K562 (cell line): ENCODE results near the gene MCM3. TPM values are rescaled to one million over a fixed set of nuclear protein-coding genes. Genes with fewer than 3 reads are reported as not detected.

ENCODE experiments used
- ATAC-seq: fragments of 200-7000 bp; cut with Tn5 transposase; 3 replicates; pipeline ENCODE4 v1.9.1; 2020; ENCODE audit warnings: moderate library complexity
- BruUV-seq: library from RNA; stranded (reverse); fragments of 400-500 nt; replicated peaks from 2 replicates; lab custom pipeline; 2021; lab: Mats Ljungman, UMichigan
- CTCF ChIA-PET: fragments of 300-600 bp; formaldehyde crosslinking; extraction: SDS; loops from one replicate; lab custom pipeline; 2021; ENCODE audit warnings: low intra/inter-chr PET ratio; lab: Yijun Ruan, JAX
- POLR2A ChIA-PET: fragments of 300-600, 350-650 bp; sonication (Branson Sonifier 250); formaldehyde crosslinking; extraction: SDS; loops from one replicate; lab custom pipeline; 2021; ENCODE audit warnings: antibody characterized with exemption, inconsistent platforms; lab: Yijun Ruan, JAX
- DNase-seq, 4 experiments: peaks; one replicate each; pipeline versions ENCODE4 v3.0.0 to v3.0.0-alpha.2; 2011 to 2018; ENCODE audit warnings: low spot score in 3 of 4, mixed read lengths in 3 of 4; ENCODE audit errors: extremely low read depth in 1 of 4
- FAIRE-seq: peaks from 2 replicates; lab custom pipeline; 2011; peaks lifted over from hg19 to GRCh38; lab: Jason Lieb, UNC
- H2AFZ ChIP-seq: 2 replicates; pipeline ENCODE4 v1.6.0; 2011; ENCODE audit warnings: low read depth, low read length, control low read depth, inconsistent platforms
- H3K27ac ChIP-seq: fragments of 200-600 bp; 3 replicates; pipeline ENCODE4 v1.8.0; 2011; ENCODE audit warnings: low read depth, mild to moderate bottlenecking, control low read depth, inconsistent platforms, low read length, moderate library complexity, mixed read lengths; ENCODE audit errors: extremely low read depth
- H3K27me3 ChIP-seq, 2 experiments: fragments of 300-600 bp in 1 of 2; 2 replicates in 1 of 2; 3 replicates in 1 of 2; pipeline versions ENCODE4 v1.6.0 to v1.8.0; 2011; ENCODE audit warnings: inconsistent platforms in 2 of 2, low read length in 2 of 2, mild to moderate bottlenecking in 1 of 2, mixed read lengths in 1 of 2, moderate library complexity in 1 of 2; ENCODE audit not compliant: control insufficient read depth in 2 of 2, insufficient read depth in 2 of 2
- H3K36me3 ChIP-seq: fragments of 300-600 bp; 3 replicates; pipeline ENCODE4 v1.8.0; 2011; ENCODE audit warnings: mild to moderate bottlenecking, low read length, inconsistent platforms; ENCODE audit not compliant: control insufficient read depth, insufficient read depth
- H3K4me1 ChIP-seq, 2 experiments: fragments of 200-600 bp in 1 of 2; replicated peaks in 1 of 2; 2 replicates in 1 of 2; 3 replicates in 1 of 2; pipeline versions ENCODE4 v1.5.1 to v1.8.0; 2011; ENCODE audit warnings: inconsistent platforms in 2 of 2, low read length in 2 of 2, mild to moderate bottlenecking in 1 of 2, mixed read lengths in 1 of 2, moderate library complexity in 1 of 2; ENCODE audit not compliant: control insufficient read depth in 2 of 2, insufficient read depth in 2 of 2
- H3K4me2 ChIP-seq: 2 replicates; pipeline ENCODE4 v1.6.1; 2011; ENCODE audit warnings: low read length, control low read depth, inconsistent platforms, mixed read lengths; ENCODE audit not compliant: insufficient read depth
- H3K4me3 ChIP-seq: fragments of 200-600 bp; sonication (generic), shearing (Covaris generic); 2 replicates; pipeline ENCODE4 v1.5.1; 2016; ENCODE audit warnings: control low read depth, inconsistent platforms
- H3K79me2 ChIP-seq: fragments of 200-600 bp; 3 replicates; pipeline ENCODE4 v1.8.0; 2011; ENCODE audit warnings: low read length, inconsistent platforms; ENCODE audit not compliant: control insufficient read depth, insufficient read depth
- H3K9ac ChIP-seq, 2 experiments: 2 replicates each; pipeline versions ENCODE4 v1.6.0 to v1.6.1; 2011; ENCODE audit warnings: low read depth in 2 of 2, low read length in 2 of 2, control low read depth in 1 of 2, inconsistent platforms in 1 of 2, mild to moderate bottlenecking in 1 of 2, mixed read lengths in 1 of 2; ENCODE audit not compliant: insufficient read depth in 1 of 2
- H3K9me1 ChIP-seq: one replicate; pipeline ENCODE4 v1.6.0; 2011; ENCODE audit warnings: inconsistent platforms, mild to moderate bottlenecking, low read length, moderate library complexity; ENCODE audit not compliant: control insufficient read depth, insufficient read depth
- H3K9me3 ChIP-seq: replicated peaks from 2 replicates; pipeline ENCODE4 v1.5.1; 2011; ENCODE audit warnings: low read depth, low read length, inconsistent platforms; ENCODE audit not compliant: control insufficient read depth, insufficient read depth
- H4K20me1 ChIP-seq: replicated peaks from 2 replicates; pipeline ENCODE4 v1.6.1; 2011; ENCODE audit warnings: low read length, inconsistent platforms, mixed read lengths; ENCODE audit not compliant: control insufficient read depth, insufficient read depth
- BDP1 ChIP-seq: IDR thresholded peaks from 3 replicates; pipeline ENCODE4 v1.6.1; 2011; ENCODE audit not compliant: insufficient read length, insufficient read depth
- DMBX1 ChIP-seq: fragments of 250-450 bp; sonication (Bioruptor Pico); IDR thresholded peaks from 2 replicates; pipeline ENCODE4 v1.8.0; 2022; ENCODE audit warnings: inconsistent platforms, mild to moderate bottlenecking, moderate library complexity, borderline replicate concordance
- SRSF3 ChIP-seq: fragments of 200-400 bp; formaldehyde crosslinking; IDR thresholded peaks from 2 replicates; pipeline ENCODE4 v1.6.1; 2016; ENCODE audit warnings: mild to moderate bottlenecking, low read length, moderate library complexity; ENCODE audit not compliant: insufficient read depth
- TGIF2 ChIP-seq: sonication (generic); formaldehyde crosslinking; IDR thresholded peaks from 2 replicates; pipeline ENCODE4 v1.8.1; 2022; ENCODE audit warnings: mild to moderate bottlenecking, missing genetic modification reagents, moderate library complexity
- USF2 ChIP-seq: sonication (generic); formaldehyde crosslinking; IDR thresholded peaks from 2 replicates; pipeline ENCODE4 v1.5.0; 2020; ENCODE audit warnings: missing genetic modification reagents
- ZNF655 ChIP-seq: fragments of 250-450 bp; sonication (Bioruptor Pico); IDR thresholded peaks from 2 replicates; pipeline ENCODE4 v1.5.0; 2021
- WGBS: fragments of 100-300 bp; shearing (Covaris generic); methylation state at CpG from one replicate; pipeline ENCODE4 v1.1.6; 2016; ENCODE audit warnings: low coverage, mixed read lengths; ENCODE audit not compliant: insufficient coverage; ENCODE audit errors: missing lambda C conversion rate; 5-methylcytosine and 5-hydroxymethylcytosine counted together
- in situ Hi-C: fragments of 300-500 bp; cut with MboI; formaldehyde crosslinking; loops from 4 replicates; pipeline ENCODE4 v1.15.0; 2018; ENCODE audit warnings: inconsistent platforms, mixed read lengths
- intact Hi-C: fragments of 100-400 bp; cut with micrococcal nuclease; formaldehyde crosslinking; loops from 2 replicates; pipeline ENCODE4 v1.14.2; 2022
- polyA plus RNA-seq, 8 experiments: library from polyadenylated mRNA; depleted of rRNA in 4 of 8; stranded (reverse) in 5 of 8; unstranded in 3 of 8; fragments of >200 nt; fragmentation: Nextera tagmentation in 2 of 8; fragmentation: Illumina TruSeq in 1 of 8; extraction: Ambion mirVana in 2 of 8; extraction: Trizol in 1 of 8; gene quantifications; 2 replicates each; pipeline versions ENCODE4 v1.2.1 to v1.2.3, GENCODE V29; 2011 to 2014; ENCODE audit warnings: inconsistent platforms in 1 of 8, missing spikeins in 1 of 8
- total RNA-seq, 7 experiments: library from RNA; depleted of rRNA in 6 of 7; stranded (reverse); fragments of >200 nt in 6 of 7; fragmentation: Illumina TruSeq in 2 of 7; extraction: Trizol in 2 of 7; gene quantifications; 2 replicates each; pipeline versions ENCODE4 v1.2.1 to v1.2.3, GENCODE V29; 2011 to 2021; ENCODE audit warnings: low replicate concordance in 1 of 7

The MCM3 gene
- total and polyA plus RNA-seq, 9 of the 15 experiments (the other 6 are each of a cell fraction or from before 2014, with no cell fraction given) = 76.1 to 270 (median 250) TPM

- Histone ChIP-seq H3K9ac (no peak overlapping the region), H3K9me3 (no peaks in the 10 kb centered on the region), H3K27ac (no peak overlapping the region), H3K4me3 (no peak overlapping the region), H2AFZ (no peak overlapping the region), H4K20me1 (no peaks in the 10 kb centered on the region), H3K9me1 (no peaks in the 10 kb centered on the region), H3K4me1 (no peaks in the 10 kb centered on the region), H3K36me3 (no peaks in the 10 kb centered on the region), H3K27me3 (0 out of 5 replicates have a peak, but pooled peaks cover 0 to 5% of the 10 kb centered on the region in 2 experiments), H3K4me2 (no peak overlapping the region), H3K79me2 (no peaks in the 10 kb centered on the region)
- 0% methylated on average over 2 of the region's 2 CpGs for WGBS
- DNase-seq (no peak), FAIRE-seq (no peak), ATAC-seq (no peak)
- ChIA-PET POLR2A (no interaction called here), CTCF (no interaction called here)
- TF ChIP-seq TGIF2 (CRISPR knock-in tag) = no peak
- no peak for TF ChIP-seq USF2 (CRISPR knock-in tag)
- no peak for TF ChIP-seq BDP1
- no peak for TF ChIP-seq DMBX1 (CRISPR knock-in tag)
- TF ChIP-seq ZNF655 (CRISPR knock-in tag) = no peak
- TF ChIP-seq SRSF3 = no peak
- in situ Hi-C loops = no loop called here
- no TSS peak for BruUV-seq
- intact Hi-C loops = no loop called here
Measured at GRCh38 chr6:52217761-52218160, 66.8 kb downstream of the MCM3 start.
